B cell (primary cell): ENCODE data around the gene ITPR1.

Experiments
- CTCF ChIP-seq: fragments of 200-600 bp; IDR thresholded peaks from one replicate; pipeline ENCODE4 v1.8.0; 2022; ENCODE audit warnings: antibody characterized with exemption, mild to moderate bottlenecking
- EZH2 ChIP-seq: IDR thresholded peaks from 2 replicates; pipeline ENCODE4 v1.6.1; 2012; ENCODE audit warnings: borderline replicate concordance, low read depth, mild to moderate bottlenecking, moderate library complexity, low read length; ENCODE audit not compliant: insufficient read depth, poor library complexity, severe bottlenecking

DNA sequence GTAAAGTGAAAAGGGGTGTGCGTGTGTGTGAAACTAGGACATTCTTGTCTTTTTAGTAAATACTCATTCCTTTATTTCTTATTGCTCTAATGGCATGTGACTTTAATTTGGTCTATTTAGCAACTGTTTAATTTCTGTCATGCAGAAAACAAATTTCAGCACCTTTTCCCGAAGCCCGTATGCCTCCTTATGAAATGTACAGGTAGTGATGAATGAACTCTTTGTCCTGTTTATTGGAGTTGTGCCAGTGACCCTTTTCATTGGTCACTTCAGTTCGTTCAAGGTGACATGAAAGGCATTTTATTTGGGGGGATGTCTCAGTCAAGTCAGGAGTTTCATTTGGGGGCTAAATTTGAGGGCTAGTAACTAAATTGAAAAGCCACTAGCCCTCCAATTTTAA is 55.2 kb downstream of the ITPR1 start:
- TF ChIP-seq CTCF, result no peak
- no peak for TF ChIP-seq EZH2
